ENCODE results near the gene SLC7A6.
A peak's percentile ranks its signal among the peaks of the same experiment; 100 is the strongest.

The SLC7A6 gene

DNA sequence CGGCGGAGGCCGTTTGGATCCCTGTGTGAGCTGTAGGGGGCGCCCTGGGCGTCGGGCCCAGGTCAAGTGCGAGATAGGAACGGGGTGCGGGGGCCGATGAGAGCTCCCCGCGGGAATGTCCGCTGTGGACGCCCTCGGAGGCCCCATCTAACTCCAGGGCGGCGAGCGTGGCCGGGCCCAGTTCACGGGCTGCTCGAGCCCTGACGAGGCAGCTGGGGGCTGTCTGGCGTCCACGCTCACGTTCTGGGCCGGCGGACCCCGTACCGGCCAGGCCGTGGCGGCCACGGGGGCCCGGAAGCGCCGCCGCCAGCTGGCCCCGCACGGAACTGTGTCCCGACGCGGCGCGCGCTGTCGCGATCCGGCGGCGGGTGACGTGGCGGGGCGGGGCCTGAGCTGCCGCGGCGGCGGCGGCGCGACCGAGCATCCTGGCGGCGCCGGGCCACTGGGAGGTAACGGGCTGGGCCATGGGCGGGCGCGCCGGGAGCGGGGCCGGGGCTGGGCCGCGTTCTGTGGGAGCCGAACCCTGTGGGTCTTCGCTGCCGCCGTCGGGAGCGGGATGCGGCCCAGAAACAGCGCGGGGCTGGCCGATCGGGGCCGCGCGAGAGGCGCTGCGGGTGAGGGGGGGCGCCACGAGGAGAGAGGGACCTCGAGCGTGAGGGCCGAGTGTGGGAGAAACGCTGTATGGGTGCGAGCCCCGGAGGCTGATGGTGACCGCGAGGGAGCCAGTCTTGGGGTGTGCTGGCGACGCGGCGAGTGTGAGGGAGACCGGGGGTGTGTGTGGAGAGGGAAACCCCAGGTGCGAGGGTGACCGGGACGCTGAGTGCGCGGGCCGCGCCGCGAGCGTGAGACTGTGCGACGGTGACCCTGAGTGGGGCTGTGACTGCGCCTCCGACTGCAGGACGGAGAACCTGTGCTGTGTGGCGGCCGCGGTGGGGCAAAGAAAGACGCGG is at the start of gene SLC7A6:
TSS of gene SLC7A6 (plus strand) at position 399 of the 950 bp plus-strand sequence. CDS start 10,201 bp downstream, outside the sequence.
- TF ChIP-seq, protein P1, sequence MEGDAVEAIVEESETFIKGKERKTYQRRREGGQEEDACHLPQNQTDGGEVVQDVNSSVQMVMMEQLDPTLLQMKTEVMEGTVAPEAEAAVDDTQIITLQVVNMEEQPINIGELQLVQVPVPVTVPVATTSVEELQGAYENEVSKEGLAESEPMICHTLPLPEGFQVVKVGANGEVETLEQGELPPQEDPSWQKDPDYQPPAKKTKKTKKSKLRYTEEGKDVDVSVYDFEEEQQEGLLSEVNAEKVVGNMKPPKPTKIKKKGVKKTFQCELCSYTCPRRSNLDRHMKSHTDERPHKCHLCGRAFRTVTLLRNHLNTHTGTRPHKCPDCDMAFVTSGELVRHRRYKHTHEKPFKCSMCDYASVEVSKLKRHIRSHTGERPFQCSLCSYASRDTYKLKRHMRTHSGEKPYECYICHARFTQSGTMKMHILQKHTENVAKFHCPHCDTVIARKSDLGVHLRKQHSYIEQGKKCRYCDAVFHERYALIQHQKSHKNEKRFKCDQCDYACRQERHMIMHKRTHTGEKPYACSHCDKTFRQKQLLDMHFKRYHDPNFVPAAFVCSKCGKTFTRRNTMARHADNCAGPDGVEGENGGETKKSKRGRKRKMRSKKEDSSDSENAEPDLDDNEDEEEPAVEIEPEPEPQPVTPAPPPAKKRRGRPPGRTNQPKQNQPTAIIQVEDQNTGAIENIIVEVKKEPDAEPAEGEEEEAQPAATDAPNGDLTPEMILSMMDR (conservative IDR thresholded peaks at IDR 0.05): peak; percentile 54

DNA sequence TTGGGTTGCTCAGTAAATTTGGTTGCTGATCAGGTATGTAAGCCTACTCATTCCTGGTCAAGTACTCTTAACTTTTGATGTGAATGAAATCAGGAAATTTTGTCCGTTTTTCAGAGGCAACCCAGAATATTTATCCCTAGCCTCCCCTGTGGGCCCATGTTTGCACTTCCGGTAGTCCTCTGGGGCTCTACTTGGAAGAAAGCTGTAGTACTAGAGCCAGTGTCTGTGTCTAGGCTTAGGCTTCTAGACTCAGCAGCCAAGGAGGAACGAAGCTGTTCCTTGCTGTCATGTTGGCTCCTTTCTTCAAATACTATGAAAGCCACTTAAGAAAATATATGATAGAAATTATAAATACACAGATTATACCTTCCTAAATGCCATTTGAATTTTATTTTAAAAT is 49.6 kb upstream of the SLC7A6 start:
- H3K27ac ChIP-seq: no peak overlapping the region
- TF ChIP-seq, protein P1 (conservative IDR thresholded peaks at IDR 0.05): no peak

More for the DNA sequence above, at the start of gene SLC7A6:
- H3K27ac ChIP-seq: peak within 1 kb of the TSS; percentile 76

DNA sequence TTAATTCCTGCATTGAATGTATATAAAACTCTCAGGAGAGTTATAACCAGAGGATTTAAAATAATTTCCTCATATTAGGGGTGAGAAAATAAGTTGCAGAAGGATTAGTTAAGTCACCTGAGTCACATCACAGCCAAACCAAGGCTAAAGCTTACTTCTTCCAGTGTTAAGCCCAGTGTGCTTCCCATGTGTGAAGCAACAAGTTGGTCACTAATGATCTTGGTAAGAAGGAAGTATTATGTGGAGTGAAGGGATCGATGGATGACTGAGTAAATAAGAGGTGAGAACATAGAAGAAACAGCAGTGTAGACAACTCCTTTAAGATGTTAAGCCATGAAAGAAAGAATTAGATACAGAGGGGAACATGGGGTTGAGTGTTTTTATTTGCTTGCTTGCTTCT is 49.0 kb upstream of the SLC7A6 start:
- TF ChIP-seq, protein P1 (conservative IDR thresholded peaks at IDR 0.05): no peak
- H3K27ac ChIP-seq: no peak overlapping the region

DNA sequence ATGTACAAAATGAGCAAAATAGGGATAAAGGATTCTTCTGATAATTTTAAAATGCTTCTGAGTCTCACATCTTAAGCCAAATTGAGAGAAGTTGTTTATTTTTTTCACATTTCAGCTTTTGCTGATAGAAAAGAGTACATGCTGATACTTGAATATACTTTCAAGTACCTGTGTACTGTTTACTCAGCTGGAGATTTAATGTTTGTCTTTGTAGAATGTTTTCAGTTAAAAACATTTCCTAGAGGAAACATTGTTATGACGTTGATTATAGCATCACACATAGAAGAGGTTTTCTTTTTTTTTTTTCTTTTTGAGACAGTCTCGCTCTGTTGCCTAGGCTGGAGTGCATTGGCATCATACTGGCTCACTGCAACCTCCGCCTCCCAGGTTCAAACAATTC is 48.1 kb upstream of the SLC7A6 start:
- H3K27ac ChIP-seq: no peak overlapping the region
- TF ChIP-seq, protein P1 (conservative IDR thresholded peaks at IDR 0.05): no peak

DNA sequence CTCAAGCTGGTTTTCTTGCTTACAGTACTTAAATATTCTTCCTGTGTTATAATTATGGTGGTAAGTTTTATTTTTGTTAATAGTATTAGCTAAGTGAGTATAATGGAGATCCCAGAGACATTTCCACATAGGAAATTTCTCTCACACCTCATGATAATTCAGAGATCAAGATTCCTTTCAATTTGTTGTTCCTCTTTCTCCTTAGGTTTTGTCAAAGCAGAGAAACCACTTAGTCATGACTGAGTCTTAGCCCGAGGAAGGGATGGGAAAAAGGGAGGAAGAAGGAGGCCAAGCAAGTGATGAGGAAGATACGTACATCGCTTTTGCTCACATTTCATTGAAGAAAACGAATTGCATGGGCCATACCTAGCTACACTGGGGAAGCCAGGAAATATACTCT is 46.8 kb upstream of the SLC7A6 start:
- no peak overlapping the region for H3K27ac ChIP-seq
- TF ChIP-seq, protein P1 (conservative IDR thresholded peaks at IDR 0.05): no peak

DNA sequence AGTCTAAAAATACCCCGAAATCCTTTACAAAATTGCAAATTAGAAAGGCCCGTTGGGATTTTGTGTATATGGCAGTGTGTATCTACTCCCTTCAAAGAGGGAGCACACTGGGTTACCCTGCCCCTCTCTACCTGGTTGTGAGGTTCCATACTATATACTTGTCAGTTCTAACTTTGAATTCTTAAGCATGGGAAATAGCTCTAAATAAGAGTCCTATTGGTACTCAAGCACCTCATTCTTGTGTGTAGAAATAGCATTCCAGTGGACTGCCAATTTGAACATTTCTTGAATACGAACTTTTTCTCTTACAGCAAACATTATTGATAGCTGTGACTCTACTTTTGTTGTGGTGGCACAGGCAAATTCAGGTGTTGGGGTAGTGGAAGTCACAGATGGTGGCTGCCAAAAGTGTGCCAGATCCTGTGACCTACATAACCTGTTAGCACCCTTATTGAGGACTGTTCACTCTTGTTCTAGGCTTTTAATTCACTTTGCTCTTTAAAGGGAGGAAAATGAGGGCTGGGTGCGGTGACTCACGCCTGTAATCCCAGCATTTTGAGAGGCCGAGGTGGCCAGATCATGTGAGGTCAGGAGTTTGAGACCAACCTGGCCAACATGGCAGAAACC is 44.5 kb upstream of the SLC7A6 start:
- TF ChIP-seq, protein P1 (conservative IDR thresholded peaks at IDR 0.05): no peak
- no peak overlapping the region for H3K27ac ChIP-seq

DNA sequence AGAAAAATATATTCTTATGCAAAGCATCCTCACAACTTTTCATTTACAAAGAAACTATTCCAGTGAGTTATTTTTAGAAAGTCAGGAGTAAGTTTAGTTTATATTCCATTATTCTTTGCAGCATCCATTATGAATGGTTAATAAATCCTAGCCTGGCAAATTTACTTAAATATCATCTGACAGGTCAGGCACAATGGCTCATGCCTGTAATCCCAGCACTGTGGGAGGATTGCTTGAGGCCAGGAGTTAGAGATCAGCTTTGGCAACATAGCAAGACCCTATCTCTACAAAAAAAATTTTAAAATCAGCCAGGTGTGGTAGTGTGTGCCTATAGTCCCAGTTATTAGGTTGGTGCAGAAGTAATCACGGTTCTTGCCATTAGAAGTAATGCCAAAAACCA is 41.3 kb upstream of the SLC7A6 start:
- H3K27ac ChIP-seq: no peak overlapping the region
- TF ChIP-seq, protein P1 (conservative IDR thresholded peaks at IDR 0.05): no peak
